ENCODE data around the gene DPP10.

The DPP10 gene

DNA sequence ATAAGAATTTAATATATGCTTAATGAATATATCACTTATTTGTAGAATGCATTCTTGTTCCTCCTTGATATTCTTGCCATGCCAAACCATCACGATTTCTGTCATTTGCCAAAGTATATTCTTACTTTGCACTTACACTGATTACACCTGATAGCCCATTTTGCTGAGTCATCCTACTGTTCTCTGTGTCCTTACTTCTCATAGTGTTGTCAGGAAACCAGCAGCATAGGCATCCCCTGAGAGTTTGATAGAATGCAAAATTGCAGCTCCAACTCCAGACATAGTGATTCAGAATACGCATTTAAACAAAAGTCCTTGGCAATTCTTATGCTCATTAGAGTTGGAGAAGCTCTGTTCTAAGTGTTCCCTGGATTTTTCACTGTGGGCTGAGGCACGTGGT is 687.1 kb downstream of the DPP10 start:
- no peak for DNase-seq (ENCODE audit: low read depth)
- TF ChIP-seq, protein P1, sequence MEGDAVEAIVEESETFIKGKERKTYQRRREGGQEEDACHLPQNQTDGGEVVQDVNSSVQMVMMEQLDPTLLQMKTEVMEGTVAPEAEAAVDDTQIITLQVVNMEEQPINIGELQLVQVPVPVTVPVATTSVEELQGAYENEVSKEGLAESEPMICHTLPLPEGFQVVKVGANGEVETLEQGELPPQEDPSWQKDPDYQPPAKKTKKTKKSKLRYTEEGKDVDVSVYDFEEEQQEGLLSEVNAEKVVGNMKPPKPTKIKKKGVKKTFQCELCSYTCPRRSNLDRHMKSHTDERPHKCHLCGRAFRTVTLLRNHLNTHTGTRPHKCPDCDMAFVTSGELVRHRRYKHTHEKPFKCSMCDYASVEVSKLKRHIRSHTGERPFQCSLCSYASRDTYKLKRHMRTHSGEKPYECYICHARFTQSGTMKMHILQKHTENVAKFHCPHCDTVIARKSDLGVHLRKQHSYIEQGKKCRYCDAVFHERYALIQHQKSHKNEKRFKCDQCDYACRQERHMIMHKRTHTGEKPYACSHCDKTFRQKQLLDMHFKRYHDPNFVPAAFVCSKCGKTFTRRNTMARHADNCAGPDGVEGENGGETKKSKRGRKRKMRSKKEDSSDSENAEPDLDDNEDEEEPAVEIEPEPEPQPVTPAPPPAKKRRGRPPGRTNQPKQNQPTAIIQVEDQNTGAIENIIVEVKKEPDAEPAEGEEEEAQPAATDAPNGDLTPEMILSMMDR (IDR thresholded peaks at IDR 0.05; ENCODE audit: low read length, missing control alignments): no peak
- no peak overlapping the region for H3K4me3 ChIP-seq (replicated peaks; ENCODE audit: low read depth, low read length)

DNA sequence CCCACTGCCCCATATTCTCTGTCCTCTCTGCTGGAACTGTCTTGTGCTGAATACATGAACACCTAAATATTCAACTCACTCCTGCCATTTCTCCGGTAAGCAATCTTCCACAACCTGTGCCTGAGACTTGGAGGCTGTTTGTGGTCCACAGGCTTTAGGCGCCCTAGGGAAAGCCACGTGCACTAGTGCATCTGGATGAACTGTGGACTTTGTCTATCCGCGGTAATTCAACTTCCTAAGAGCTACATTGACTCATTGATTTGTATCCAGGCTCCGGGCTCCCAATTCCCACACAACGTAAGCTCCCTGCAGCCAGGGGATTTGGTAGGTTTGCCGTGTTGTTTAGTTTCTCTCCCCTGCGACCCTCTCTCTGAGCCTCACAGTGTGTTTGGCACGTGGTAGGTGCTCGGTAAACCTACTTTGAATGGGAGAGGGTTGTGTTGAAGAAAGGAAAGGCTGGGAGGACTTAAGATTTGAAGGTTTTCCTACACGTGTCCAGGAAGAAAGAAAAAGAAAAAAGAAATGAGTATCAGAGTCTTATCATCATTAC is 718.2 kb downstream of the DPP10 start:
- TF ChIP-seq, protein P1 (IDR thresholded peaks at IDR 0.05; ENCODE audit: low read length, missing control alignments): no peak
- DNase-seq (ENCODE audit: low read depth): no peak
- H3K4me3 ChIP-seq (replicated peaks; ENCODE audit: low read depth, low read length): no peak overlapping the region

DNA sequence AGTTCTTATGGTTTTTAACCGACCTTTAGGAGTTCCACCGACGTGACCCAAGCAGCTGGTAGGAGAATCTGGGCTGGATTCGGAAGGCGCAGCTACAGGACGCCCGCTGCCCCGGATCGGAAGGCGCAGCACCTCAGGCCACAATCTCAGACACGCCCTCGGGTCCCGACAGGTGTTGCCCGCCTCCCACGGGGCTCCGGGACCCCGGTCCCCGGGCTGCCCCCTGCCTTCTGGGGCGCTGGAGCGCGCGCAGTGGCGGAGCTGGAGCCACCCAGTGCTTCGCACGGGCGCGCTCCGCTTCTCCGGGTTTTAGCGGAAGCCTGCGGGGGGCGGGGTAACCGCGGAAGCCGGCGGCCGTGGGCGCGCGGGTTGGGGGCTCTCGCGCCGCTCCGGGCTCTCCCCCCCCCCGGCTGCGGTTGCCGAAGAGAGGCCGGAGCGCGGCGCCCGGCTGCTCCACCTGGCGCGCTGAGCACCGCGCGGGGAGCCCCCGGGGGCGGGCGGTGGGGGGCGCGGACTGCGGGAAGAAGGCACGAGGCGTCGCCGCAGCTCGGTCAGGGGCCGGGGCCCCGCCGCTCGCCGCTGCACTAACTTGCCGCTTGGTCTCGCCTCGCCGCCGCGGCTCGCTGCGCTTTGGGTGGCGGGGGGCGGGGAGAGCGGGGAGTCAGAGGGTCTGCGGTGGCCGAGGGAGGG is 718.8 kb downstream of the DPP10 start:
- H3K4me3 ChIP-seq (replicated peaks; ENCODE audit: low read depth, low read length): no peak overlapping the region
- no peak for DNase-seq (ENCODE audit: low read depth)
- TF ChIP-seq, protein P1 (IDR thresholded peaks at IDR 0.05; ENCODE audit: low read length, missing control alignments): no peak

DNA sequence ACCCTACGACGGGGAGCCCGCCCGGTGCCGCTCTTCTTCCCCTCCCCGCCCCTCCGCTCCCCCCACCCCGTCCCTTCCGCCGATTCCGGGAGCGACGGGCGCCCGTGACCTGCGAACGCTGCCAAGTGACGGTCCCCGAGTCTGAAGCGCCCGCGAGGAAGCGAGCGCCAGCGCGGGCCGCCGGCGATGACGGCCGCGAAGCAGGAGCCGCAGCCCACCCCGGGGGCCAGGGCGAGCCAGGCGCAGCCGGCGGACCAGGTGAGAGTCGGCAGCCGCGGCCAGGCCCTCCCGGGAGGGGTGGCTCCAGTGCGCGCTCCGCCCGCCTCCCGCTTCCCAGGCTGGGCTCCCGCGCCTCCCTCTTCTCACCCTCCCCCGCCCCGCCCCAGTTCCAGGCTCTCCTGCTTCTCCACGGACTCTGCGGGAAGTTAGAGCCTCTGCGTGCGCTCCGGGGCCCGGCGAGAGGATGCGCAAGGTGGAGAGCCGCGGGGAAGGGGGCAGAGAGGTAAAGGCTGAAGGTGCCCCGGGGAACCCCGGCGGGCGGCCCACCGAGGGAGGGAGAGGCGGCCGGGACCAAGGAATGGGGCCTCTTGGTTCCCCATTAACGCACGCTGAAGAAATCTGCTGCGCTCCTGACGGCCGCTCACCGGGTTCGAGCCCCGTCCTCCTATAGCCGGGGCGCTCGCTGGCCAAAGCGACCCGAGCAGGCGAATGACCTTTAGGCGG is 719.5 kb downstream of the DPP10 start:
- DNase-seq (ENCODE audit: low read depth): no peak
- no peak overlapping the region for H3K4me3 ChIP-seq (replicated peaks; ENCODE audit: low read depth, low read length)
- TF ChIP-seq, protein P1 (IDR thresholded peaks at IDR 0.05; ENCODE audit: low read length, missing control alignments): no peak

DNA sequence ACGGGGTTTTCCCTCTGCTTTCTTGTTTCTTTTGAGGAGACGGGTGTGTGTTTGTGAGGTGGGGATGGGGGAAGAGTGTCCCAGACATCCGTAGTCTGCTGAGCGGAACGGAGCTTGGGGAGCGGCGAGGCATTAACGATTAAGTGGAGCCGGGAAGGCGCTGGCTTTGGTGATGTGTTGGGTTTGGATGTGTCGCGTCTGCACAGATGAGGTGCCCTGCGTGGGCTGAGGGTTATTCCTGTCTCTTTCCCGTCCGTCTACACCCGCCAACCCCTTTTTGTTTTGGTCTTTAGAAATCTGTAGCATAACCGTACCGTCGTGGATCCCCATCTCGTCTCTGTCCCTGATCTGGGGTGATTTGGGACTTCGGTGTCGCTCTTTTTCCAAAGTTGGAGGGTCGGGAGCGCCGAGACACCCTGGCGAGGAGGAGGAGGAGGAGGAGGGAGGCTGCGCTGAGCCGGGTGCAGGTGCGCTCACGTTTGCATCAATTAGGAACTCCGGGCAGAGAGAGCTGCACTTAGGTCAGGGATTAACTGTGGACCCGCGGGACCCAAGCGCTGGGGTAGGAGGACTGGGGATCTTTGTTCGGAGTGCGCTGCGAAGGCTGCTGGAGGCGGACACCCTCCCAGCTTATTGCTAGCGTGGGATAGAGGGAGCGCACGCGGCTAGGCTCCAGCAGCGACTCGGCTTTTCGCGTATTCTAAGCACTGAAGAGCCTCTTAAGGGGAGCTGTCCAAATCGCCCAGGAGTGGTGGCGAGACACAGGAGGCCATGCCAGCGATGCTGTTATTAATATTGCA is 720.3 kb downstream of the DPP10 start:
- no peak overlapping the region for H3K4me3 ChIP-seq (replicated peaks; ENCODE audit: low read depth, low read length)
- TF ChIP-seq, protein P1 (IDR thresholded peaks at IDR 0.05; ENCODE audit: low read length, missing control alignments): no peak
- DNase-seq (ENCODE audit: low read depth): no peak

DNA sequence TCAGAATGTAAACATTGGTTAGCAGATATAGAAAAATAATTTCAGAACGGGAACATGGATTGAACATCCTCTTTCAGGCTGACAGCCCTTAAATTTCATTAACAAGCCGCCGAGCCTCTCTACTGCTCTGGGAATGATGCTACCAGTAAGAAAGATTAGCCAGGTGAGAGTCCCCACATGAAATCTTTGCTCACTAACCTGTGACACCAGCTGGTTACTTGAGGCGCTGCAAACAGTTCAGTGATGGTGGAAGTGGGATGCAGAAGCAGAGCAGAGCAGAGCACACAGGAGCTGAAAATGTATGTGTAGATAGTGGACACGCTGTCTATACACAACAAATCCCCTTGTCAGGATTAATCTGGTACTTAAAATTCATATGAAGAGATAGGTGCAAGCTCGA is 721.1 kb downstream of the DPP10 start:
- DNase-seq (ENCODE audit: low read depth): no peak
- TF ChIP-seq, protein P1 (IDR thresholded peaks at IDR 0.05; ENCODE audit: low read length, missing control alignments): no peak

More for the DNA sequence above, 721.1 kb downstream of the DPP10 start:
- no peak overlapping the region for H3K4me3 ChIP-seq (replicated peaks; ENCODE audit: low read depth, low read length)
